A673 (cell line): ENCODE results near the gene TROAP. TPM values are rescaled to one million over a fixed set of nuclear protein-coding genes. Genes with fewer than 3 reads are reported as not detected.
"Not testable (repeated sequence)": the region's sequence is repeated elsewhere in the genome, so short reads cannot be mapped to it uniquely, and the experiment has no call there.

Experiments
- BruUV-seq: library from RNA; stranded (reverse); fragments of 400-500 nt; replicated peaks from 2 replicates; lab custom pipeline; 2021; lab: Mats Ljungman, UMichigan
- CTCF ChIA-PET: fragments of 300-600 bp; sonication (Branson Sonifier 250); formaldehyde crosslinking; loops from one replicate; lab custom pipeline; 2022; ENCODE audit warnings: antibody characterized with exemption; lab: Charles Lee
- POLR2A ChIA-PET: fragments of 300-600 bp; sonication (Branson Sonifier 250); formaldehyde crosslinking; loops from one replicate; lab custom pipeline; 2022; ENCODE audit warnings: antibody characterized with exemption; ENCODE audit not compliant: low non-redundant PET; lab: Charles Lee
- DNase-seq: peaks from one replicate; pipeline ENCODE4 v3.0.0-alpha.2; 2015; ENCODE audit warnings: low spot score
- H3K27ac ChIP-seq: fragments of 200-600 bp; sonication (generic); 2 replicates; pipeline ENCODE4 v1.5.1; 2016; ENCODE audit warnings: mixed run types, low read depth, mild to moderate bottlenecking, mixed read lengths, antibody characterized with exemption, low read length; ENCODE audit not compliant: poor library complexity, severe bottlenecking
- H3K27me3 ChIP-seq: fragments of 200-600 bp; sonication (generic); replicated peaks from 2 replicates; pipeline ENCODE4 v1.6.1; 2017; ENCODE audit warnings: mixed run types, low read depth, mild to moderate bottlenecking, mixed read lengths, antibody characterized with exemption, low read length; ENCODE audit not compliant: insufficient read depth, poor library complexity
- H3K36me3 ChIP-seq: fragments of 200-600 bp; sonication (generic); 2 replicates; pipeline ENCODE4 v1.6.1; 2016; ENCODE audit warnings: mixed run types, mild to moderate bottlenecking, mixed read lengths, antibody characterized with exemption, low read length; ENCODE audit not compliant: insufficient read depth, poor library complexity, severe bottlenecking
- H3K4me1 ChIP-seq: fragments of 200-600 bp; sonication (generic); 2 replicates; pipeline ENCODE4 v1.6.1; 2017; ENCODE audit warnings: mixed run types, mild to moderate bottlenecking, mixed read lengths, antibody characterized with exemption, low read length; ENCODE audit not compliant: insufficient read depth, poor library complexity, severe bottlenecking
- H3K4me3 ChIP-seq: fragments of 200-600 bp; sonication (generic); 2 replicates; pipeline ENCODE4 v1.5.1; 2016; ENCODE audit warnings: low read depth, mixed run types, mild to moderate bottlenecking, mixed read lengths, low read length; ENCODE audit not compliant: poor library complexity, severe bottlenecking
- H3K9me3 ChIP-seq: fragments of 200-600 bp; sonication (generic); 2 replicates; pipeline ENCODE4 v1.6.1; 2016; ENCODE audit warnings: mixed run types, low read depth, mild to moderate bottlenecking, mixed read lengths, antibody characterized with exemption, low read length; ENCODE audit not compliant: poor library complexity, severe bottlenecking
- CTCF ChIP-seq: fragments of 300-800, 200-600 bp; sonication (generic); conservative IDR thresholded peaks from 2 replicates; pipeline ENCODE4 v1.5.1; 2017; ENCODE audit warnings: low read depth, mild to moderate bottlenecking, antibody characterized with exemption, low read length, moderate library complexity, mixed read lengths
- EZH2 ChIP-seq: fragments of 200-600 bp; sonication (generic); IDR thresholded peaks from 2 replicates; pipeline ENCODE4 v1.6.1; 2017; ENCODE audit warnings: borderline replicate concordance, low read depth, mild to moderate bottlenecking, mixed read lengths, antibody characterized with exemption, low read length; ENCODE audit not compliant: poor library complexity, severe bottlenecking
- intact Hi-C: fragments of 100-400 bp; cut with micrococcal nuclease; formaldehyde crosslinking; loops from one replicate; pipeline ENCODE4 v1.10.0; 2022; ENCODE audit not compliant: unreplicated experiment
- total RNA-seq: library from RNA; stranded (reverse); gene quantifications from 2 replicates; pipeline ENCODE4 v1.2.3, GENCODE V29; 2021

TROAP gene
- total RNA-seq, 1 experiment from 2014 or later, result 124 TPM

GRCh38 chr12:49314811-49315210, 8.2 kb upstream of the TROAP start:
- no TSS peak for BruUV-seq
- no peak for TF ChIP-seq CTCF
- TF ChIP-seq EZH2, result no peak
- DNase-seq, result no peak
- H3K4me1 ChIP-seq, result no peaks in the 10 kb centered on the region
- H3K27ac ChIP-seq, result no peak overlapping the region
- POLR2A ChIA-PET, result no interaction called here
- no peaks in the 10 kb centered on the region for H3K9me3 ChIP-seq
- no peaks in the 10 kb centered on the region for H3K27me3 ChIP-seq
- intact Hi-C loops, result no loop called here
- no peaks in the 10 kb centered on the region for H3K36me3 ChIP-seq
- H3K4me3 ChIP-seq, result no peak overlapping the region
- CTCF ChIA-PET, result no interaction called here

GRCh38 chr12:49317118-49317517, 5.9 kb upstream of the TROAP start:
- H3K4me1 ChIP-seq, DNase-seq, H3K4me3 ChIP-seq, BruUV-seq, H3K9me3 ChIP-seq, H3K27ac ChIP-seq, CTCF ChIA-PET, H3K36me3 ChIP-seq, intact Hi-C loops, H3K27me3 ChIP-seq, POLR2A ChIA-PET: not testable (repeated sequence)

GRCh38 chr12:49320411-49321103, 2.5 kb upstream of the TROAP start:
- Histone ChIP-seq H3K36me3 (peaks cover 12% of the 10 kb centered on the region), H3K4me1 (peaks cover 13% of the 10 kb centered on the region)
- H3K27me3 ChIP-seq, H3K9me3 ChIP-seq, DNase-seq, H3K4me3 ChIP-seq, intact Hi-C loops, H3K27ac ChIP-seq, CTCF ChIA-PET, POLR2A ChIA-PET, BruUV-seq: not testable (repeated sequence)

- Histone ChIP-seq H3K4me1 (peaks cover 13% of the 10 kb centered on the region), H3K27ac (peak overlapping the region; percentile 86), H3K36me3 (peaks cover 30% of the 10 kb centered on the region), H3K4me3 (peak overlapping the region; percentile 86), H3K9me3 (no peaks in the 10 kb centered on the region), H3K27me3 (no peaks in the 10 kb centered on the region)
- ChIA-PET CTCF (interaction anchor here (0.5 to 2.4 kb wide), 4 partner anchors 9 to 301 kb away, joined by 3 to 12 read pairs (median 4); partner anchors contain the start of genes C1QL4 and PRPF40B), POLR2A (interaction anchor here (0.5 to 0.7 kb wide), 2 partner anchors 9 to 192 kb away, joined by 3 to 7 read pairs; no protein-coding TSS in a partner anchor)
- TSS peak; percentile 89 for BruUV-seq
- DNase-seq, result no peak
- intact Hi-C loops, result no loop called here
- no peak for TF ChIP-seq EZH2
- no peak for TF ChIP-seq CTCF
These were observed 718 bp upstream of the TROAP start for GRCh38 chr12:49322367-49322707.
